ENCODE results near the gene ANKRD36C. TPM values are rescaled to one million over a fixed set of nuclear protein-coding genes. Genes with fewer than 3 reads are reported as not detected.
A peak's percentile ranks its signal among the peaks of the same experiment; 100 is the strongest.
"Not testable (repeated sequence)": the region's sequence is repeated elsewhere in the genome, so short reads cannot be mapped to it uniquely, and the experiment has no call there.

The ANKRD36C gene
- total RNA-seq, 4 donors from 2014 or later = 9.0 to 42.6 (median 18.8) TPM

GRCh38 chr2:95799892-95800291 lies 191.7 kb downstream of the ANKRD36C start:
- Histone ChIP-seq H3K36me3 (peaks cover 0 to 1% of the 10 kb centered on the region in 2 donors), H3K4me1 (no peaks in the 10 kb centered on the region), H3K4me3 (no peak overlapping the region), H3K27ac (no peak overlapping the region), H3K9me3 (peaks cover 0 to 29% (median 0%) of the 10 kb centered on the region in 3 donors), H3K27me3 (no peaks in the 10 kb centered on the region)
- TF ChIP-seq POLR2AphosphoS5 (IDR thresholded peaks at IDR 0.05) (no peak), CTCF (IDR thresholded peaks at IDR 0.05) (no peak), POLR2A (IDR thresholded peaks at IDR 0.05) (no peak), EP300 (IDR thresholded peaks at IDR 0.05) (no peak)
- no peak for ATAC-seq
- 90 to 94% methylated on average over 2 to 6 of the region's 14 CpGs for WGBS, 2 donors (ENCODE audit: low coverage in 1 of 2)

- H3K4me3 ChIP-seq, ATAC-seq, H3K4me1 ChIP-seq, H3K27ac ChIP-seq, H3K27me3 ChIP-seq, H3K36me3 ChIP-seq: not testable (repeated sequence)
- H3K9me3 ChIP-seq = peaks cover 0 to 26% (median 0%) of the 10 kb centered on the region in 3 donors
- 80 to 92% methylated on average over 1 to 2 of the region's 13 CpGs for WGBS, 2 donors (ENCODE audit: low coverage in 1 of 2)
Observed at GRCh38 chr2:95799147-95799889, 192.3 kb downstream of the ANKRD36C start.

GRCh38 chr2:95796249-95797099 lies 195.2 kb downstream of the ANKRD36C start:
- not testable (repeated sequence) for H3K4me3 ChIP-seq, H3K27ac ChIP-seq, H3K36me3 ChIP-seq, H3K27me3 ChIP-seq, H3K4me1 ChIP-seq
- peak; percentile 27 for ATAC-seq
- H3K9me3 ChIP-seq = peaks cover 0 to 19% (median 0%) of the 10 kb centered on the region in 3 donors
- WGBS, 2 donors (ENCODE audit: low coverage in 1 of 2) = no CpG with 5 or more reads among the region's 18 CpGs

GRCh38 chr2:95793970-95794369 lies 197.7 kb downstream of the ANKRD36C start:
- not testable (repeated sequence) for H3K9me3 ChIP-seq, H3K27ac ChIP-seq, ATAC-seq, H3K4me1 ChIP-seq, H3K27me3 ChIP-seq, H3K4me3 ChIP-seq, H3K36me3 ChIP-seq
- no CpG with 5 or more reads among the region's 5 CpGs for WGBS, 2 donors (ENCODE audit: low coverage in 1 of 2)

- WGBS, 2 donors (ENCODE audit: low coverage in 1 of 2) = no CpG with 5 or more reads among the region's 9 CpGs
- not testable (repeated sequence) for ATAC-seq
Observed at GRCh38 chr2:95790180-95790579, 201.4 kb downstream of the ANKRD36C start.

GRCh38 chr2:95789385-95789784 lies 202.2 kb downstream of the ANKRD36C start:
- no CpG with 5 or more reads among the region's 34 CpGs for WGBS, 2 donors (ENCODE audit: low coverage in 1 of 2)
- not testable (repeated sequence) for H3K27ac ChIP-seq, H3K27me3 ChIP-seq, H3K4me3 ChIP-seq, H3K36me3 ChIP-seq, ATAC-seq, H3K9me3 ChIP-seq, H3K4me1 ChIP-seq

More at GRCh38 chr2:95790180-95790579, 201.4 kb downstream of the ANKRD36C start:
- H3K4me3 ChIP-seq, H3K27ac ChIP-seq, H3K4me1 ChIP-seq, H3K9me3 ChIP-seq, H3K27me3 ChIP-seq, H3K36me3 ChIP-seq: not testable (repeated sequence)

GRCh38 chr2:95788642-95789041 lies 203.0 kb downstream of the ANKRD36C start:
- not testable (repeated sequence) for ATAC-seq, H3K9me3 ChIP-seq, H3K36me3 ChIP-seq, H3K4me1 ChIP-seq, H3K27me3 ChIP-seq, H3K27ac ChIP-seq, H3K4me3 ChIP-seq
- WGBS, 2 donors (ENCODE audit: low coverage in 1 of 2) = no CpG with 5 or more reads among the region's 13 CpGs

Small RNA genes within 50 kb of the gene (small RNA-seq; reads per million reads assigned to genes)
- gene RN7SL210P = 0 reads per million in 4 donors

Other genes starting within 250 kb of the ANKRD36C start
- 1 to 10 TPM; 1.9 to 8.4 (median 3.9) TPM for gene GPAT2, start 43.1 kb upstream of the ANKRD36C start, total RNA-seq
- 1 to 10 TPM; 1.3 to 4.9 (median 2.1) TPM for gene ADRA2B, start 124.7 kb upstream of the ANKRD36C start, total RNA-seq
- gene ASTL, start 146.7 kb upstream of the ANKRD36C start, total RNA-seq = not detected
- 1 to 10 TPM in 1 of 4 donors, under 1 TPM in 2, not detected in 1; 0.23 to 5.4 (median 0.40) TPM for gene DUSP2, start 153.6 kb upstream of the ANKRD36C start, total RNA-seq
- gene STARD7, start 217.0 kb upstream of the ANKRD36C start, total RNA-seq = 100 to 1,000 TPM in 3 of 4 donors, 10 to 100 TPM in 1; 93.4 to 122 (median 107) TPM